Ovary (tissue), 3 donors: ENCODE results near the gene DPYSL5.

Experiments
- CTCF ChIP-seq, 3 donors: fragments of 450-650 bp in 2 of 3; fragments of 200-600 bp in 1 of 3; IDR thresholded peaks; one replicate each; pipeline versions ENCODE4 v1.5.1 to v1.8.0; 2016 to 2022; ENCODE audit warnings: antibody characterized with exemption in 3 of 3, mild to moderate bottlenecking in 1 of 3
- EP300 ChIP-seq: sonication (generic); formaldehyde crosslinking; IDR thresholded peaks from one replicate; pipeline ENCODE4 v1.6.1; 2017; ENCODE audit warnings: antibody characterized with exemption
- POLR2A ChIP-seq: fragments of 450-650 bp; IDR thresholded peaks from one replicate; pipeline ENCODE4 v1.6.1; 2017; ENCODE audit warnings: antibody characterized with exemption, mild to moderate bottlenecking, moderate library complexity
- donor health status: DM: no; HTN: no; CAD: no.

- TF ChIP-seq POLR2A: no peak
- TF ChIP-seq CTCF (IDR thresholded peaks at IDR 0.05): no peak
- no peak for TF ChIP-seq EP300
Measured at GRCh38 chr2:26933431-26934334, 85.8 kb downstream of the DPYSL5 start.
